ENCODE measurements around the gene ACAP2.

- TF ChIP-seq CTCF (IDR thresholded peaks at IDR 0.05; ENCODE audit: low read depth, low read length, poor library complexity, severe bottlenecking) (no peak), EZH2phosphoT487 (IDR thresholded peaks at IDR 0.05; ENCODE audit: borderline replicate concordance, low read length) (no peak)
Observed at GRCh38 chr3:195253923-195254432, 188.8 kb downstream of the ACAP2 start.
